SK-N-SH (cell line): ENCODE data around the gene KBTBD4.
"Not testable (repeated sequence)": the region's sequence is repeated elsewhere in the genome, so short reads cannot be mapped to it uniquely, and the experiment has no call there.

Source experiments
- EP300 ChIP-seq, 2 experiments: IDR thresholded peaks; 2 replicates each; pipeline versions ENCODE4 v1.4.0 to v1.6.1; 2012; ENCODE audit warnings: borderline replicate concordance in 1 of 2, low read depth in 1 of 2, low read length in 1 of 2
- EZH2phosphoT487 ChIP-seq: fragments of 200-600 bp; sonication (generic); IDR thresholded peaks from 2 replicates; pipeline ENCODE4 v1.6.1; 2017; ENCODE audit warnings: low read depth, mixed run types, mild to moderate bottlenecking, antibody characterized with exemption, moderate library complexity, borderline replicate concordance
- FOXM1 ChIP-seq: IDR thresholded peaks from 2 replicates; pipeline ENCODE4 v1.4.0; 2012; ENCODE audit warnings: low read depth, mild to moderate bottlenecking
- RAD21 ChIP-seq: IDR thresholded peaks from 2 replicates; pipeline ENCODE4 v1.6.1; 2012; ENCODE audit warnings: mild to moderate bottlenecking, low read length
- YY1 ChIP-seq: IDR thresholded peaks from 2 replicates; pipeline ENCODE4 v1.4.0; 2012; ENCODE audit warnings: low read depth, mild to moderate bottlenecking
- TF ChIP-seq, protein P1 (sequence below): fragments of 150-350 bp; IDR thresholded peaks from 2 replicates; pipeline ENCODE4 v1.6.1; 2017; ENCODE audit warnings: antibody characterized with exemption, low read length, low read depth, borderline replicate concordance
- TF ChIP-seq, protein P2 (sequence below): fragments of 200-600 bp; sonication (generic); IDR thresholded peaks from 2 replicates; pipeline ENCODE4 v1.6.1; 2017; ENCODE audit warnings: antibody characterized with exemption, mild to moderate bottlenecking, moderate library complexity

DNA sequence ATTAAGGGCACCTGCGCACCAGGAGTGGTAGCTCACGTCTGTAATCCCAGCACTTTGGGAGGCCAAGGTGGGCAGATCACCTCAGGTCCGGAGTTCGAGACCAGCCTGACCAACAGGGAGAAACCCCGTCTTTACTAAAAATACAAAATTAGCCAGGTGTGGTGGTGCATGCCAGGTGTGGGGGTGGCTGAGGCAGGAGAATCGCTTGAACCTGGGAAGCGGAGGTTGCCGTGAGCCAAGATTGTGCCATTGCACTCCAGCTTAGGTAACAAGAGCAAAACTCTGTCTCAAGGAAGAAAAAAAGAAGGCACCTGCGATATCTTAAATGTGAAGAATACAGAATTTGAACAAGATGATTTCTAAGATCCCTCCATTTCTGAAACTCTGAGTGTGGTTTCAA, 52.7 kb downstream of the KBTBD4 start:
- TF ChIP-seq FOXM1; EZH2phosphoT487; EP300 (IDR thresholded peaks at IDR 0.05; ENCODE audit: borderline replicate concordance in 1 of 2, low read depth in 1 of 2, low read length in 1 of 2); RAD21; YY1: not testable (repeated sequence)
- TF ChIP-seq, protein P1, sequence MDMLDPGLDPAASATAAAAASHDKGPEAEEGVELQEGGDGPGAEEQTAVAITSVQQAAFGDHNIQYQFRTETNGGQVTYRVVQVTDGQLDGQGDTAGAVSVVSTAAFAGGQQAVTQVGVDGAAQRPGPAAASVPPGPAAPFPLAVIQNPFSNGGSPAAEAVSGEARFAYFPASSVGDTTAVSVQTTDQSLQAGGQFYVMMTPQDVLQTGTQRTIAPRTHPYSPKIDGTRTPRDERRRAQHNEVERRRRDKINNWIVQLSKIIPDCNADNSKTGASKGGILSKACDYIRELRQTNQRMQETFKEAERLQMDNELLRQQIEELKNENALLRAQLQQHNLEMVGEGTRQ = not testable (repeated sequence)
- TF ChIP-seq, protein P2, sequence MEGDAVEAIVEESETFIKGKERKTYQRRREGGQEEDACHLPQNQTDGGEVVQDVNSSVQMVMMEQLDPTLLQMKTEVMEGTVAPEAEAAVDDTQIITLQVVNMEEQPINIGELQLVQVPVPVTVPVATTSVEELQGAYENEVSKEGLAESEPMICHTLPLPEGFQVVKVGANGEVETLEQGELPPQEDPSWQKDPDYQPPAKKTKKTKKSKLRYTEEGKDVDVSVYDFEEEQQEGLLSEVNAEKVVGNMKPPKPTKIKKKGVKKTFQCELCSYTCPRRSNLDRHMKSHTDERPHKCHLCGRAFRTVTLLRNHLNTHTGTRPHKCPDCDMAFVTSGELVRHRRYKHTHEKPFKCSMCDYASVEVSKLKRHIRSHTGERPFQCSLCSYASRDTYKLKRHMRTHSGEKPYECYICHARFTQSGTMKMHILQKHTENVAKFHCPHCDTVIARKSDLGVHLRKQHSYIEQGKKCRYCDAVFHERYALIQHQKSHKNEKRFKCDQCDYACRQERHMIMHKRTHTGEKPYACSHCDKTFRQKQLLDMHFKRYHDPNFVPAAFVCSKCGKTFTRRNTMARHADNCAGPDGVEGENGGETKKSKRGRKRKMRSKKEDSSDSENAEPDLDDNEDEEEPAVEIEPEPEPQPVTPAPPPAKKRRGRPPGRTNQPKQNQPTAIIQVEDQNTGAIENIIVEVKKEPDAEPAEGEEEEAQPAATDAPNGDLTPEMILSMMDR = not testable (repeated sequence)
